H9 (cell line): ENCODE results near the gene SMURF1. TPM values are rescaled to one million over a fixed set of nuclear protein-coding genes. Genes with fewer than 3 reads are reported as not detected.

ENCODE experiments used
- DNase-seq: peaks from one replicate; pipeline ENCODE4 v3.0.0-alpha.2; 2017
- H2AFZ ChIP-seq: one replicate; pipeline ENCODE4 v1.6.1; 2013; ENCODE audit warnings: mild to moderate bottlenecking, low read length, control low read depth, moderate library complexity
- H2AK5ac ChIP-seq: 2 replicates; pipeline ENCODE4 v1.6.1; 2013; ENCODE audit warnings: low read length, control low read depth, mixed read lengths; ENCODE audit not compliant: insufficient read length
- H2BK120ac ChIP-seq: one replicate; pipeline ENCODE4 v1.6.1; 2013; ENCODE audit warnings: low read depth, mild to moderate bottlenecking, low read length, control low read depth, inconsistent platforms; ENCODE audit not compliant: poor library complexity, severe bottlenecking
- H2BK12ac ChIP-seq: 2 replicates; pipeline ENCODE4 v1.6.1; 2013; ENCODE audit warnings: low read length, control low read depth, mixed read lengths, low read depth; ENCODE audit not compliant: insufficient read length
- H2BK15ac ChIP-seq: 2 replicates; pipeline ENCODE4 v1.6.1; 2013; ENCODE audit warnings: low read depth, low read length, control low read depth
- H2BK20ac ChIP-seq: one replicate; pipeline ENCODE4 v1.6.1; 2013; ENCODE audit warnings: low read depth, mild to moderate bottlenecking, low read length, control low read depth, inconsistent platforms; ENCODE audit not compliant: poor library complexity, severe bottlenecking
- H2BK5ac ChIP-seq: 2 replicates; pipeline ENCODE4 v1.6.1; 2013; ENCODE audit warnings: low read length, control low read depth, mixed read lengths; ENCODE audit not compliant: insufficient read length
- H3K14ac ChIP-seq: 2 replicates; pipeline ENCODE4 v1.6.1; 2013; ENCODE audit warnings: low read length, control low read depth; ENCODE audit not compliant: insufficient read depth
- H3K18ac ChIP-seq: 2 replicates; pipeline ENCODE4 v1.6.1; 2013; ENCODE audit warnings: low read depth, mild to moderate bottlenecking, mixed read lengths, low read length, control low read depth; ENCODE audit not compliant: insufficient read length
- H3K23ac ChIP-seq: 2 replicates; pipeline ENCODE4 v1.6.1; 2013; ENCODE audit warnings: low read length, control low read depth, mixed read lengths, low read depth; ENCODE audit not compliant: insufficient read length
- H3K23me2 ChIP-seq: 2 replicates; pipeline ENCODE4 v1.6.1; 2013; ENCODE audit warnings: low read depth, mild to moderate bottlenecking, mixed read lengths, low read length, control low read depth; ENCODE audit not compliant: insufficient read length, poor library complexity, severe bottlenecking
- H3K27ac ChIP-seq: 2 replicates; pipeline ENCODE4 v1.5.1; 2013; ENCODE audit warnings: low read length, control low read depth, mixed read lengths, low read depth; ENCODE audit not compliant: insufficient read length
- H3K27me3 ChIP-seq: 2 replicates; pipeline ENCODE4 v1.6.1; 2013; ENCODE audit warnings: low read length, control low read depth, inconsistent platforms; ENCODE audit not compliant: insufficient read depth
- H3K4ac ChIP-seq: 2 replicates; pipeline ENCODE4 v1.6.1; 2013; ENCODE audit warnings: low read depth, mild to moderate bottlenecking, control low read depth, inconsistent platforms, low read length, moderate library complexity
- H3K4me1 ChIP-seq: 2 replicates; pipeline ENCODE4 v1.6.1; 2013; ENCODE audit warnings: low read length, control low read depth, inconsistent platforms; ENCODE audit not compliant: insufficient read depth
- H3K4me2 ChIP-seq: 2 replicates; pipeline ENCODE4 v1.6.1; 2013; ENCODE audit warnings: low read length, control low read depth, mixed read lengths; ENCODE audit not compliant: insufficient read length, insufficient read depth
- H3K56ac ChIP-seq: 2 replicates; pipeline ENCODE4 v1.6.1; 2013; ENCODE audit warnings: low read depth, mild to moderate bottlenecking, mixed read lengths, low read length, control low read depth; ENCODE audit not compliant: insufficient read length
- H3K79me1 ChIP-seq: 2 replicates; pipeline ENCODE4 v1.6.1; 2013; ENCODE audit warnings: low read depth, mild to moderate bottlenecking, moderate library complexity, low read length, control low read depth, inconsistent platforms; ENCODE audit not compliant: insufficient read depth, poor library complexity, severe bottlenecking
- H3K79me2 ChIP-seq: 2 replicates; pipeline ENCODE4 v1.6.1; 2013; ENCODE audit warnings: low read length, control low read depth, inconsistent platforms; ENCODE audit not compliant: insufficient read depth
- H3K9ac ChIP-seq: 2 replicates; pipeline ENCODE4 v1.6.1; 2013; ENCODE audit warnings: low read length, control low read depth, mixed read lengths; ENCODE audit not compliant: insufficient read length; ENCODE audit errors: extremely low read depth
- H3K9me3 ChIP-seq: one replicate; pipeline ENCODE4 v1.6.1; 2013; ENCODE audit warnings: low read depth, low read length, inconsistent platforms; ENCODE audit not compliant: control insufficient read depth
- H3T11ph ChIP-seq: one replicate; pipeline ENCODE4 v1.6.1; 2013; ENCODE audit warnings: mild to moderate bottlenecking, low read length, control low read depth, inconsistent platforms
- H4K20me1 ChIP-seq: one replicate; pipeline ENCODE4 v1.6.1; 2013; ENCODE audit not compliant: control insufficient read depth, insufficient read length, insufficient read depth
- H4K5ac ChIP-seq: 2 replicates; pipeline ENCODE4 v1.6.1; 2013; ENCODE audit warnings: low read depth, mild to moderate bottlenecking, mixed read lengths, low read length, control low read depth; ENCODE audit not compliant: insufficient read length
- H4K8ac ChIP-seq: replicated peaks from 2 replicates; pipeline ENCODE4 v1.6.1; 2013; ENCODE audit warnings: low read length, control low read depth, mixed read lengths, low read depth; ENCODE audit not compliant: insufficient read length
- H4K91ac ChIP-seq: 2 replicates; pipeline ENCODE4 v1.6.1; 2013; ENCODE audit warnings: low read depth, mild to moderate bottlenecking, moderate library complexity, mixed read lengths, low read length, control low read depth; ENCODE audit not compliant: insufficient read length
- H3K27ac Mint-ChIP-seq, 3 experiments: 2 replicates in 2 of 3; 3 replicates in 1 of 3; pipeline ENCODE4 v1.8.0; 2020 to 2021; ENCODE audit warnings: mixed read lengths in 3 of 3, mild to moderate bottlenecking in 1 of 3, moderate library complexity in 1 of 3
- H3K27me3 Mint-ChIP-seq: 2 replicates; pipeline ENCODE4 v1.8.0; 2021; ENCODE audit warnings: low read depth, mild to moderate bottlenecking, moderate library complexity, mixed read lengths
- H3K36me3 Mint-ChIP-seq, 3 experiments: 2 replicates in 2 of 3; 3 replicates in 1 of 3; pipeline ENCODE4 v1.8.0; 2020 to 2021; ENCODE audit warnings: low read depth in 3 of 3, mixed read lengths in 3 of 3; ENCODE audit not compliant: insufficient read depth in 1 of 3
- H3K4me1 Mint-ChIP-seq, 2 experiments: 2 replicates each; pipeline ENCODE4 v1.8.0; 2020; ENCODE audit warnings: mixed read lengths in 2 of 2
- H3K4me3 Mint-ChIP-seq, 2 experiments: 2 replicates in 1 of 2; 3 replicates in 1 of 2; pipeline ENCODE4 v1.8.0; 2020 to 2021; ENCODE audit warnings: mild to moderate bottlenecking in 2 of 2, mixed read lengths in 2 of 2, moderate library complexity in 1 of 2
- H3K9me3 Mint-ChIP-seq, 2 experiments: 2 replicates in 1 of 2; 3 replicates in 1 of 2; pipeline ENCODE4 v1.8.0; 2020; ENCODE audit warnings: mild to moderate bottlenecking in 2 of 2, mixed read lengths in 2 of 2, moderate library complexity in 1 of 2
- WGBS: extraction: QIAGEN DNeasy Blood & Tissue Kit; methylation state at CpG from one replicate; pipeline ENCODE4 v1.1.7; 2013; ENCODE audit warnings: missing lambda C conversion rate, low lambda C conversion rate, mixed read lengths; ENCODE audit not compliant: insufficient read length; ENCODE audit errors: extremely low coverage; 5-methylcytosine and 5-hydroxymethylcytosine counted together
- total RNA-seq: library from RNA; stranded (reverse); gene quantifications from 2 replicates; pipeline ENCODE4 v1.2.1, GENCODE V29; 2021
- TF ChIP-seq, protein P1 (sequence below): fragments of 200-600 bp; sonication (generic); conservative IDR thresholded peaks from 3 replicates; pipeline ENCODE4 v1.8.0; 2021; ENCODE audit warnings: antibody characterized with exemption, mild to moderate bottlenecking

SMURF1 gene
- total RNA-seq, 1 experiment from 2014 or later = 29.4 TPM

DNA sequence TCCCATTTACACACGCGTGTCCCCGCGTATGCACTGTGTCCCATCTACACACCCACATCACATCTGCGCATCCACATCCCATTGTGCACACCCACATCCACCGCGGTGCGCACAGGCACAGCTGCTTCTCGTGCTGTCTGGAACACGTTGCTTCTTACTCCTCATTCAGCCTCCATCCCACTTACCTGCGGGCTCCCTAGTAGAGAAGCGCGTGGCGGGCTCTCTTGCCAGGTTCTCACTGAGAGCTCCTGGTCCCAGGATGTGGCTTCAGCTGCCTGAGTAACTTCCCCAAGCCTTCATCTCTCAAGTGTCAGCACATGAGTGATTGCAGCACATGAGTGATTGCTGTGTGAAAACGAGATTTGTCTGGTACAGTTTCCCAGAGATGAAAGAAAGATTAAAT, 147.8 kb downstream of the SMURF1 start:
- Histone ChIP-seq H3K18ac (no peak overlapping the region), H3K27me3 (no peaks in the 10 kb centered on the region), H3K56ac (no peak overlapping the region), H3K9ac (no peak overlapping the region), H3T11ph (no peak overlapping the region), H3K4ac (no peak overlapping the region), H4K8ac (no peak overlapping the region), H4K5ac (no peak overlapping the region), H4K91ac (no peak overlapping the region), H3K27ac (no peak overlapping the region), H3K23me2 (no peaks in the 10 kb centered on the region), H2BK12ac (no peak overlapping the region), H2BK20ac (no peak overlapping the region), H2BK15ac (no peak overlapping the region), H3K4me1 (no peaks in the 10 kb centered on the region), H2AFZ (no peak overlapping the region), H3K23ac (no peak overlapping the region), H2BK5ac (no peak overlapping the region), H3K79me2 (no peaks in the 10 kb centered on the region), H2BK120ac (no peak overlapping the region), H2AK5ac (no peak overlapping the region), H3K14ac (no peak overlapping the region), H3K9me3 (no peaks in the 10 kb centered on the region), H4K20me1 (no peaks in the 10 kb centered on the region), H3K4me2 (no peak overlapping the region), H3K79me1 (no peaks in the 10 kb centered on the region)
- no peak for DNase-seq
- no peaks in the 10 kb centered on the region; the same call in 1 of the 2 replicates for H3K27me3 Mint-ChIP-seq
- no peaks in the 10 kb centered on the region for H3K4me1 Mint-ChIP-seq
- TF ChIP-seq, protein P1, sequence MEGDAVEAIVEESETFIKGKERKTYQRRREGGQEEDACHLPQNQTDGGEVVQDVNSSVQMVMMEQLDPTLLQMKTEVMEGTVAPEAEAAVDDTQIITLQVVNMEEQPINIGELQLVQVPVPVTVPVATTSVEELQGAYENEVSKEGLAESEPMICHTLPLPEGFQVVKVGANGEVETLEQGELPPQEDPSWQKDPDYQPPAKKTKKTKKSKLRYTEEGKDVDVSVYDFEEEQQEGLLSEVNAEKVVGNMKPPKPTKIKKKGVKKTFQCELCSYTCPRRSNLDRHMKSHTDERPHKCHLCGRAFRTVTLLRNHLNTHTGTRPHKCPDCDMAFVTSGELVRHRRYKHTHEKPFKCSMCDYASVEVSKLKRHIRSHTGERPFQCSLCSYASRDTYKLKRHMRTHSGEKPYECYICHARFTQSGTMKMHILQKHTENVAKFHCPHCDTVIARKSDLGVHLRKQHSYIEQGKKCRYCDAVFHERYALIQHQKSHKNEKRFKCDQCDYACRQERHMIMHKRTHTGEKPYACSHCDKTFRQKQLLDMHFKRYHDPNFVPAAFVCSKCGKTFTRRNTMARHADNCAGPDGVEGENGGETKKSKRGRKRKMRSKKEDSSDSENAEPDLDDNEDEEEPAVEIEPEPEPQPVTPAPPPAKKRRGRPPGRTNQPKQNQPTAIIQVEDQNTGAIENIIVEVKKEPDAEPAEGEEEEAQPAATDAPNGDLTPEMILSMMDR = no peak
- no peak overlapping the region; a peak in 1 of 7 replicates for H3K27ac Mint-ChIP-seq
- no peaks in the 10 kb centered on the region for H3K9me3 Mint-ChIP-seq
- H3K36me3 Mint-ChIP-seq = peaks cover 26 to 82% (median 63%) of the 10 kb centered on the region in 3 experiments
- no peak overlapping the region for H3K4me3 Mint-ChIP-seq
- 100% methylated on average over 4 of the region's 15 CpGs for WGBS
